Activated CD8-positive, alpha-beta memory T cell treated with anti-CD3 and anti-CD28 coated beads, Interleukin-2, amount 50 U/mL, for 24 hours (primary cell): ENCODE results near the gene NLRP7.
"Not testable (repeated sequence)": the region's sequence is repeated elsewhere in the genome, so short reads cannot be mapped to it uniquely, and the experiment has no call there.

ENCODE experiments used
- DNase-seq: peaks from one replicate; pipeline ENCODE4 v3.0.0-alpha.2; 2020; ENCODE audit errors: extremely low read depth

The NLRP7 gene

GRCh38 chr19:54919646-54920563 lies 27.4 kb downstream of the NLRP7 start:
- not testable (repeated sequence) for DNase-seq

GRCh38 chr19:54918499-54918898 lies 28.8 kb downstream of the NLRP7 start:
- DNase-seq = no peak

GRCh38 chr19:54916822-54917221 lies 30.5 kb downstream of the NLRP7 start:
- no peak for DNase-seq

DNA sequence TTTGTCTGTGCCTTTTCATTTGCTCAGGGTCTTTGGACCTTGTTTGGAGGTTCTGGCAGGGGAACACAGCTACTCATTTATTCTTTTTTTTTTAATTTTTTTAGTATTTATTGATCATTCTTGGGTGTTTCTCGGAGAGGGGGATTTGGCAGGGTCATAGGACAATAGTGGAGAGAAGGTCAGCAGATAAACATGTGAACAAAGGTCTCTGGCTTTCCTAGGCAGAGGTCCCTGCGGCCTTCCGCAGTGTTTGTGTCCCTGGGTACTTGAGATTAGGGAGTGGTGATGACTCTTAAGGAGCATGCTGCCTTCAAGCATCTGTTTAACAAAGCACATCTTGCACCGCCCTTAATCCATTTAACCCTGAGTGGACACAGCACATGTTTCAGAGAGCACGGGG lies 39.4 kb downstream of the NLRP7 start:
- DNase-seq = not testable (repeated sequence)

GRCh38 chr19:54906819-54907218 lies 40.5 kb downstream of the NLRP7 start:
- DNase-seq = no peak

GRCh38 chr19:54905803-54906511 lies 41.4 kb downstream of the NLRP7 start, which contains the start of gene NCR1:
Gene NCR1, plus strand, starts transcription at chr19:54906148. Its CDS starts 40 bp downstream, at chr19:54906188.
- no peak for DNase-seq

DNA sequence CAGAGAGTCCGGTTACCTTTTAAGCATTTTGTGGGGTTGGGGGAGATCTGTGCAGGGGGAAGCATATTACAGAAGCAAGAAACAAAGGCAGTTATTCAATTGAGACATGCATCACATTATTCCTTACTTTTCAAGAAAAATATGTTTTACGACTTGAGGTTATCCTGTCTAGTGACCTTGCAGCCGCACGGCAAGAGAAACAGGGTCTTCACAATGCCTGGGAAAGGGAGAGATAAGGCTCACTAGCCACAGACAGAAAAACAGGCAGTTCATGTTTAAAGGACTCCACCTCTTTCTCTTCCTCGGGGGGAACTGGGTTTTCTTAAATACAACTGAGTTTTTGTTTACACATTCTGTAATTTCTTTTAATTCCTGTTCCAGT lies 41.9 kb downstream of the NLRP7 start:
- no peak for DNase-seq

DNA sequence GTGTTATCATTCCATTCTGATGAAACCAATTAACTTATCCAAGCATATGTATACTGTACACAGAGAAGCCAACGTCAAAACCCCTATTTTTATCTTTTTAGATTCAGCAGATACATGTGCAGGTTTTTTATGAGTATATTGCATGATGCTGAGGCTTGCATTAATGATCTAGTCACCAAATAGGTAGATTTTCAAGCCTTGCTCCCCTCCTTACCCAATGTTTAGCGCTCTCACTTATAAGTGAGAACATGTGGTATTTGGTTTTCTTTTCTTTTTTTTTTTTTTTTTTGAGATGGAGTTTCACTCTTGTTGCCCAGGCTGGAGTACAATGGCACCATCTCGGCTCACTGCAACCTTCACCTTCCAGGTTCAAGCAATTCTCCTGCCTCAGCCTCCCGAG lies 43.1 kb downstream of the NLRP7 start:
- DNase-seq = not testable (repeated sequence)

DNA sequence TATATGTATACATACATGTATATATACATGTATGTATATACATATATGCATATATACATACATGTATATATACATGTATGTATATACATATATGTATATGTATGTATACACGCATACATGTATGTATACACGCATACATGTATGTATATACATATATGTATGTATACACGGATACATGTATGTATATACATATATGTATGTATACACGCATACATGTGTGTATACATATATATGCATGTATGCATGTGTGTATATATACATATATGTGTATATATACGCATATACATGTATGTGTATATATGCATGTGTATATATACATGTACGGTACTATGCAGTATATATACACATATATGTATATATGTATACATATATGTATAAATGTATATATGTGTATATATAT lies 44.0 kb downstream of the NLRP7 start:
- DNase-seq = no peak

DNA sequence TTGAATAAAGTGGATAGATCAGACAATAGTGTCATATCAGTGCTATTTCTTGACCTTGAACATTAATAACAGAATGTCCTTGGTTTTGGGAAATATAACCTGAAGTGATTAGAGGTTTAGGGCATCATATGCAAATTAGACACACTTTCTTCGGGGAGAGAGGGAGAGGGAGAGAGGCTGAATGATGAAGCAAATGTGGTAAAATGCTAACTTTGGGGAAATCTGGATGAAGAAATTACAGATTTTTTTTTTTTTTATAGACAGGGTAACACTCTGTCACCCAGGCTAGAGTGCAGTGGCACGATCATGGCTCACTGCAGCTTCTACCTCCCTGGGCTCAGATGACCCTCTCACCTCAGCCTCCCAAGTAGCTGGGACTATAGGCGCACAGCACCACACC lies 45.3 kb downstream of the NLRP7 start:
- no peak for DNase-seq

DNA sequence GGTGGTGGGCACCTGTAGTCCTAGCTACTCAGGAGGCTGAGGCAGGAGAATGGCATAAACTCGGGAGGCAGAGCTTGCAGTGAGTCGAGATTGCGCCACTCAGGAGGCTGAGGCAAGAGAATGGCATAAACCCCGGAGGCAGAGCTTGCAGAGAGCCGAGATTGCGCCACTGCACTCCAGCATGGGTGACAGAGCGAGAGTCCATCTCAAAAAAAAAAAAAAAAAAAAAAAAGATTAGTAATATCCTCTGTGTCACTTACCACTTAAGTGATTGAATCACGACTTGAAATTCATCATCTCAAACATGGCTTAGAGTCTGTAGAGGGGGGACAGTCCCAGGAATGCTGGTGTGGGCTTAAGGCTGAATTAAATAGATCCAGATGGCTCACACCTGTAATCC lies 46.2 kb downstream of the NLRP7 start:
- DNase-seq = not testable (repeated sequence)

DNA sequence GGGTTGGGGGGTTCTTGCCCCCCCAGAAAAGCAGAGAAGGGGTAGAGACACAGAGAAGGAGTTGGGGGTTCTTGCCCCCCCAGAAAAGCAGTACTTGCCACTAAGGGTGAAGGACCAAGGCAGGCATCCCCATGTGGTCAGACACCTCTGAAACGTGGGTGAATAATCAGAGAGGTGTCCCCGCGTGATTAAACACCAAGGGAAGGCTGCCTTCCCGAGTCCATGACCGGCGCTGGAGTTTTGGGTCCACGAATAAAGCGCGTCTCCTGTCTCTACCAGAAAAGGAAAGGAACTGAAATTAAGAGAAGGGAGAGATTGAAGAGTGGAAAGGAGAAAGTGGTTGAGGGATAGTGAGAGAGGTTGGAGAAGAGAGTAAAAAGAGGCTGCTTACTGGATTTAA lies 47.7 kb downstream of the NLRP7 start:
- not testable (repeated sequence) for DNase-seq

- not testable (repeated sequence) for DNase-seq
Observed at GRCh38 chr19:54898685-54899084, 48.6 kb downstream of the NLRP7 start.

DNA sequence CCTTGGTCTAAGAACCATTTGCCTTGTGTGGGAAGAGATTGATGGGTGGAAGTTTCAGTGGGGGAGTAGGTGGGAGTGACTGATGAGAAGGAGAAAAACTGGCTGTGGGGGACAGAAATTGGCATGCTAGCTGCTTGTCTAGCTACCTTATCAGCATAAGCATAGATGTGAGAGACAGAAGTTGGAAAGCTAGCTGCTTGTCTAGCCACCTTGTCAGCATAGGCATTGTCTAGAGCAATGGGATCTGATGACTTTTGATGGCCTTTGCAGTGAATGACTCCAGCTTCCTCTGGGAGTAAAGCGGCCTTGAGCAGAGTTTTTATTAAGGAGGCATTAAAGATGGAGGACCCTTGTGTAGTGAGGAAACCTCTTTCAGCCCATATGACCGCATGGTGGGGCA lies 51.3 kb downstream of the NLRP7 start:
- no peak for DNase-seq

GRCh38 chr19:54894106-54894505 lies 53.2 kb downstream of the NLRP7 start:
- not testable (repeated sequence) for DNase-seq

DNA sequence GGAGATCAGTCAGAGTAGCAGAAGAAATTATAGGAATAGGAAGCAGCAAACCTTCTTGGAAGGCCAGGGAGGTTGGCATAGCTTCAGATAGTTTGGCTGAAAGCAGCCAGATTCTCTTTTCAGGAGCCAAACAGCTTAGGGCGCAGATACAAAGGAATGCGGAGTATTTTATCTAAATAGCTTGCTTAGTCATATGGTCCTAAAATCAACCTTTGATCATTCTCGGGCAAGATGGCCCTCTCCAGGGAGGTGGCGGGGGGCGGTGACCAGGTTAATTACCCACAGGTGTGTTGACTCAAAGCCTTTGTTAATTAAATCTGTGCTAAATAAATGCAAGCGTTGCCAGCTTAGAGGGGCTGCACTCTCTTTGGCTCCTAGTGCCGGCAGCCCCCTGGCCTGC lies 53.9 kb downstream of the NLRP7 start:
- DNase-seq = no peak

DNA sequence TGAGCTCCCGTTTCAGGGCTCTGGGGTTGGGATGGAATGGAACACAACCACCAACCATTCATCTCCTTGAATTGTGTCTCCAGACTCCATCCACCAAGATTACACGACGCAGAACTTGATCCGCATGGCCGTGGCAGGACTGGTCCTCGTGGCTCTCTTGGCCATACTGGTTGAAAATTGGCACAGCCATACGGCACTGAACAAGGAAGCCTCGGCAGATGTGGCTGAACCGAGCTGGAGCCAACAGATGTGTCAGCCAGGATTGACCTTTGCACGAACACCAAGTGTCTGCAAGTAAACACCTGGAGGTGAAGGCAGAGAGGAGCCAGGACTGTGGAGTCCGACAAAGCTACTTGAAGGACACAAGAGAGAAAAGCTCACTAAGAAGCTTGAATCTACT lies 57.8 kb downstream of the NLRP7 start:
- DNase-seq = no peak

- DNase-seq = no peak
Observed at GRCh38 chr19:54888239-54888638, 59.1 kb downstream of the NLRP7 start.

- no peak for DNase-seq
Observed at GRCh38 chr19:54883228-54883627, 64.1 kb downstream of the NLRP7 start.

DNA sequence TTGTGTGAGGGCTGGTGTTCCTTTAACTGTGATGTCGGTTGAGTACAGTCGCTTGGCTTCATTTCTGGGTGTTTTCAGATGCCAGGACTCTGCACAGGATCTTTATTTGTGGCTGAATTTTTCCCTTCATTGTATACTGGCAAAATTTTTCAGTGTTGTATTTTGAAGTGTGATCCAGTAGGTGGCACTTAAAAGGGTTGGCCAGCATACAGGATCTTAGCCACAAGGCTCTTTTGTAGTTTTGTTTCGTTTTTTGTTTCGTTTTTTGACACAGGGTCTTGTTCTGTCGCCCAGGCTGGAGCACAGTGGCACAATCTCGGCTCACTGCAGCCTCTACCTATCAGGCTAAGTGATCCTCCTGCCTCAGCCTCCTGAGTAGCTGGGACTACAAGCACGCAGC lies 64.6 kb downstream of the NLRP7 start:
- DNase-seq = no peak

DNA sequence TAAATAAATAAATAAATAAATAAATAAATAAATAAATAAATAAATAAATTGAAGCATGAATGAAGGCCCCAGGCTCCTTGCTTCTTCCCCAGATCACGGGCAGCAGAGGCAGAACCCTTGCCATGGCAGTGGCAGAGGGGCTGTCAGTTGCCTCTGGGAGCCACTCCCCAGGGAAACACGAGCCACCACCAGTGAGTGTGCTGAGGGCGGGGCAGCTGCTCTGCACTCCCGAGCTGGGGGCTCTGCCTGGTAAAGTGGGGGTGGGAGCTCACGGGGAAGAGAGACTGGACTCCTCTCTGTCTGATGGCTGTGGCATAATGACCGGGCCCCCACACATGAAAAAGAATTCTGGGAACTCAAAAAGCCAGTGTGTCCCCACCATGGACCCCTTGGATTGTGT lies 65.4 kb downstream of the NLRP7 start:
- DNase-seq = no peak

DNA sequence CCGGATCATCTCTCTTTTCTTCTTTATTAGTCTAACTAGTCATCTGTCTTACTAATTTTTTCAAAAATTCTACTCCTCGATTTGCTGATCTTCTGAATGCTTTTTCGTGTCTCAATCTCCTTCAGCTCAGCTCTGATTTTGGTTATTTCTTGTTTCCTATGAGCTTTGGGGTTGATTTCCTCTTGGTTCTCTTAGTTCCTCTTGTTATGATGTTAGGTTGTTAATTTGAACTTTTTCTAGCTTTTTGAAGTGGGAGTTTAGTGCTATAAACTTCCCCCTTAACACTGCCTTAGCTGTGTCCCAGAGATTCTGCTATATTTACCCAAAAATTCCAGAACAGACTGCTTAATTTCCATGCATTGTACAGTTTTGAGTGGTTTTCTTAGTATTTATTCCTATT lies 69.9 kb downstream of the NLRP7 start:
- no peak for DNase-seq

DNA sequence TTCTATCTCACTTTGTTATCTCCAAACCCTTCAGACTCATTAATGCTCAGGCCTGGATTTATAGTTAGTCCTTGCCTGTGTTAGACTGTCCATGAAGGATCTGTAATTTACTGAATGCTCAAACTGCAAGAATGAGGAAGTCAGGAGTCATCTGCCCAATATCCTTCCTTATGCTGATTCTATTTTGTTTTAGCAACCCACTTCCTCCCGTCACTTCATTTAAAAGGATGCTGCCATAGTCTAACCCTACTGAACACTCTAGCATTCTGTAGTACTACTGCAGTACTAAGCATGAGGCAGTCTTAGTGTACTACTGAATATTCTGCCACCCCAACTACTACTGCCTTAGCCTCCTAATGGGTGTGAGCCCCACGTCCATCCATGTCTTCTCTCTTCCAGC lies 71.8 kb downstream of the NLRP7 start:
- DNase-seq = no peak
